ENCODE measurements around the gene BCL11A. TPM values are rescaled to one million over a fixed set of nuclear protein-coding genes. Genes with fewer than 3 reads are reported as not detected.

The BCL11A gene
- polyA plus RNA-seq, 3 donors: 8.7 to 15.6 (median 11.1) TPM

- peaks cover 2 to 16% of the 10 kb centered on the region in 2 donors for H3K36me3 ChIP-seq (replicated peaks in 1 of 2; ENCODE audit: control insufficient read depth in 1 of 2, insufficient read depth in 2 of 2, low read length in 2 of 2)
- Mint-ChIP-seq H3K4me1 (peaks cover 69% of the 10 kb centered on the region), H3K27ac (peak overlapping the region in 5 of 7 donors; percentile 36 to 89 (median 41)), H3K27me3 (ENCODE audit: low read depth in 3 of 3) (peaks cover 0 to 2% (median 0%) of the 10 kb centered on the region in 3 donors), H3K36me3 (peaks cover 18 to 21% of the 10 kb centered on the region in 2 donors), H3K4me3 (no peak overlapping the region), H3K9me3 (peaks cover 0 to 4% (median 4%) of the 10 kb centered on the region in 7 donors)
- peaks cover 53 to 56% of the 10 kb centered on the region in 2 donors for H3K4me1 ChIP-seq (ENCODE audit: control insufficient read depth in 1 of 2, insufficient read depth in 2 of 2, low read length in 2 of 2)
- peaks cover 0 to 4% of the 10 kb centered on the region in 2 donors for H3K9me3 ChIP-seq (replicated peaks in 1 of 2; ENCODE audit: control insufficient read depth in 1 of 2, insufficient read depth in 1 of 2, low read length in 2 of 2)
- no peak overlapping the region for H3K9ac ChIP-seq (ENCODE audit: insufficient read depth, low read length, poor library complexity, severe bottlenecking)
- H4K20me1 ChIP-seq (ENCODE audit: insufficient read depth, low read length): peaks cover 2% of the 10 kb centered on the region
- intact Hi-C loops (cut with micrococcal nuclease): loop anchor here (5.0 to 10.0 kb wide), 2 partner anchors 38 to 1000 kb away; partner anchors contain the start of gene XPO1 (in 1 of the 2)
- H3K27me3 ChIP-seq (ENCODE audit: control insufficient read depth in 2 of 2, insufficient read depth in 2 of 2, low read length in 2 of 2): no peaks in the 10 kb centered on the region
- TF ChIP-seq, protein P1, sequence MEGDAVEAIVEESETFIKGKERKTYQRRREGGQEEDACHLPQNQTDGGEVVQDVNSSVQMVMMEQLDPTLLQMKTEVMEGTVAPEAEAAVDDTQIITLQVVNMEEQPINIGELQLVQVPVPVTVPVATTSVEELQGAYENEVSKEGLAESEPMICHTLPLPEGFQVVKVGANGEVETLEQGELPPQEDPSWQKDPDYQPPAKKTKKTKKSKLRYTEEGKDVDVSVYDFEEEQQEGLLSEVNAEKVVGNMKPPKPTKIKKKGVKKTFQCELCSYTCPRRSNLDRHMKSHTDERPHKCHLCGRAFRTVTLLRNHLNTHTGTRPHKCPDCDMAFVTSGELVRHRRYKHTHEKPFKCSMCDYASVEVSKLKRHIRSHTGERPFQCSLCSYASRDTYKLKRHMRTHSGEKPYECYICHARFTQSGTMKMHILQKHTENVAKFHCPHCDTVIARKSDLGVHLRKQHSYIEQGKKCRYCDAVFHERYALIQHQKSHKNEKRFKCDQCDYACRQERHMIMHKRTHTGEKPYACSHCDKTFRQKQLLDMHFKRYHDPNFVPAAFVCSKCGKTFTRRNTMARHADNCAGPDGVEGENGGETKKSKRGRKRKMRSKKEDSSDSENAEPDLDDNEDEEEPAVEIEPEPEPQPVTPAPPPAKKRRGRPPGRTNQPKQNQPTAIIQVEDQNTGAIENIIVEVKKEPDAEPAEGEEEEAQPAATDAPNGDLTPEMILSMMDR (IDR thresholded peaks at IDR 0.05): no peak
- WGBS (ENCODE audit: insufficient coverage): 86% methylated on average over 3 of the region's 6 CpGs
- no peak overlapping the region for H2AFZ ChIP-seq (ENCODE audit: insufficient read depth, low read depth, low read length, poor library complexity, severe bottlenecking)
- peak overlapping the region in 1 of 2 donors; percentile 52 for H3K27ac ChIP-seq (ENCODE audit: low read depth in 1 of 2, low read length in 2 of 2)
- H3K79me2 ChIP-seq (ENCODE audit: insufficient read depth, low read length): peaks cover 100% of the 10 kb centered on the region
- no peak overlapping the region for H3K4me2 ChIP-seq (replicated peaks; ENCODE audit: extremely low read depth, low read length, poor library complexity, severe bottlenecking)
- H3K4me3 ChIP-seq (replicated peaks in 1 of 3; ENCODE audit: low read depth in 2 of 3, low read length in 3 of 3): no peak overlapping the region
- DNase-seq: no peak
Observed at GRCh38 chr2:60534892-60535684, 18.4 kb downstream of the BCL11A start.

- Histone ChIP-seq H3K27ac (ENCODE audit: low read depth in 1 of 2, low read length in 2 of 2) (peak overlapping the region in 1 of 2 donors; percentile 52), H4K20me1 (ENCODE audit: insufficient read depth, low read length) (no peaks in the 10 kb centered on the region), H3K4me2 (replicated peaks; ENCODE audit: extremely low read depth, low read length, poor library complexity, severe bottlenecking) (peak overlapping the region; percentile 30), H3K79me2 (ENCODE audit: insufficient read depth, low read length) (peaks cover 100% of the 10 kb centered on the region), H3K9ac (ENCODE audit: insufficient read depth, low read length, poor library complexity, severe bottlenecking) (no peak overlapping the region), H3K9me3 (replicated peaks in 1 of 2; ENCODE audit: control insufficient read depth in 1 of 2, insufficient read depth in 1 of 2, low read length in 2 of 2) (peaks cover 0 to 4% of the 10 kb centered on the region in 2 donors), H3K4me3 (replicated peaks in 1 of 3; ENCODE audit: low read depth in 2 of 3, low read length in 3 of 3) (peak overlapping the region in 1 of 3 experiments; percentile 29), H3K36me3 (replicated peaks in 1 of 2; ENCODE audit: control insufficient read depth in 1 of 2, insufficient read depth in 2 of 2, low read length in 2 of 2) (peaks cover 2 to 15% of the 10 kb centered on the region in 2 donors), H2AFZ (ENCODE audit: insufficient read depth, low read depth, low read length, poor library complexity, severe bottlenecking) (no peak overlapping the region), H3K4me1 (ENCODE audit: control insufficient read depth in 1 of 2, insufficient read depth in 2 of 2, low read length in 2 of 2) (peaks cover 53 to 56% of the 10 kb centered on the region in 2 donors), H3K27me3 (ENCODE audit: control insufficient read depth in 2 of 2, insufficient read depth in 2 of 2, low read length in 2 of 2) (no peaks in the 10 kb centered on the region)
- no peak for DNase-seq
- TF ChIP-seq, protein P1 (IDR thresholded peaks at IDR 0.05): no peak
- Mint-ChIP-seq H3K4me3 (peak overlapping the region; percentile 37 to 51), H3K9me3 (peaks cover 0 to 4% (median 4%) of the 10 kb centered on the region in 7 donors), H3K36me3 (peaks cover 18 to 21% of the 10 kb centered on the region in 2 donors), H3K4me1 (peaks cover 72% of the 10 kb centered on the region), H3K27ac (peak overlapping the region; percentile 18 to 89 (median 69)), H3K27me3 (ENCODE audit: low read depth in 3 of 3) (peaks cover 0 to 2% (median 0%) of the 10 kb centered on the region in 3 donors)
- intact Hi-C loops (cut with micrococcal nuclease): loop anchor here (5.0 to 10.0 kb wide), 2 partner anchors 37 to 1001 kb away; partner anchors contain the start of gene XPO1 (in 1 of the 2)
- 14% methylated on average over 4 of the region's 8 CpGs for WGBS (ENCODE audit: insufficient coverage)
Observed at GRCh38 chr2:60534052-60534685, 19.3 kb downstream of the BCL11A start.
